HG03565 (cell line): Measurements from ENCODE around the gene PDE4A.
"Not testable (repeated sequence)": the region's sequence is repeated elsewhere in the genome, so short reads cannot be mapped to it uniquely, and the experiment has no call there.

Experiments used
- ATAC-seq: cut with Tn5 transposase; IDR thresholded peaks from one replicate; pipeline ENCODE4 v1.9.1; 2021; ENCODE audit warnings: mild to moderate bottlenecking, moderate library complexity; ENCODE audit not compliant: unreplicated experiment

The PDE4A gene

GRCh38 chr19:10403137-10404021 is 17.0 kb upstream of the PDE4A start, which contains the start of gene CDC37:
TSS of gene CDC37 (minus strand) at chr19:10403542. CDS start at chr19:10403479, 63 bp downstream.
- peak; percentile 82 for ATAC-seq

GRCh38 chr19:10404888-10405820 is 15.2 kb upstream of the PDE4A start:
- ATAC-seq: no peak

- no peak for ATAC-seq
Observed at GRCh38 chr19:10406191-10406590, 14.1 kb upstream of the PDE4A start.

- ATAC-seq: no peak
Observed at GRCh38 chr19:10407096-10407495, 13.2 kb upstream of the PDE4A start.

GRCh38 chr19:10408511-10409283 is 11.6 kb upstream of the PDE4A start:
- no peak for ATAC-seq

GRCh38 chr19:10411224-10411623 is 9.1 kb upstream of the PDE4A start:
- not testable (repeated sequence) for ATAC-seq

GRCh38 chr19:10412257-10412977 is 7.9 kb upstream of the PDE4A start:
- peak; percentile 52 for ATAC-seq

- no peak for ATAC-seq
Observed at GRCh38 chr19:10416083-10416379, 4.3 kb upstream of the PDE4A start.

- peak; percentile 52 for ATAC-seq
Observed at GRCh38 chr19:10416380-10417257, 3.7 kb upstream of the PDE4A start.

GRCh38 chr19:10417541-10418234 is 2.6 kb upstream of the PDE4A start:
- no peak for ATAC-seq

- ATAC-seq: no peak
Observed at GRCh38 chr19:10418235-10418484, 2.2 kb upstream of the PDE4A start.

- no peak for ATAC-seq
Observed at GRCh38 chr19:10418485-10419199, 1.7 kb upstream of the PDE4A start.

GRCh38 chr19:10419200-10419645 is 1.1 kb upstream of the PDE4A start:
- ATAC-seq: no peak

- no peak for ATAC-seq
Observed at GRCh38 chr19:10419646-10420443, 493 bp upstream of the PDE4A start.

- no peak for ATAC-seq
Observed at GRCh38 chr19:10421240-10422045, 1.1 kb downstream of the PDE4A start.

- no peak for ATAC-seq
Observed at GRCh38 chr19:10422046-10422461, 1.7 kb downstream of the PDE4A start.

- ATAC-seq: no peak
Observed at GRCh38 chr19:10422846-10423245, 2.5 kb downstream of the PDE4A start.
